Hypothalamus (tissue), 51 donors: ENCODE results near the gene ABHD16B.
"Not testable (repeated sequence)": the region's sequence is repeated elsewhere in the genome, so short reads cannot be mapped to it uniquely, and the experiment has no call there.

Source experiments
- DNase-seq, 51 donors: peaks; one replicate each; lab custom pipeline; 2025; lab: John Stamatoyannopoulos, UW

The ABHD16B gene

DNA sequence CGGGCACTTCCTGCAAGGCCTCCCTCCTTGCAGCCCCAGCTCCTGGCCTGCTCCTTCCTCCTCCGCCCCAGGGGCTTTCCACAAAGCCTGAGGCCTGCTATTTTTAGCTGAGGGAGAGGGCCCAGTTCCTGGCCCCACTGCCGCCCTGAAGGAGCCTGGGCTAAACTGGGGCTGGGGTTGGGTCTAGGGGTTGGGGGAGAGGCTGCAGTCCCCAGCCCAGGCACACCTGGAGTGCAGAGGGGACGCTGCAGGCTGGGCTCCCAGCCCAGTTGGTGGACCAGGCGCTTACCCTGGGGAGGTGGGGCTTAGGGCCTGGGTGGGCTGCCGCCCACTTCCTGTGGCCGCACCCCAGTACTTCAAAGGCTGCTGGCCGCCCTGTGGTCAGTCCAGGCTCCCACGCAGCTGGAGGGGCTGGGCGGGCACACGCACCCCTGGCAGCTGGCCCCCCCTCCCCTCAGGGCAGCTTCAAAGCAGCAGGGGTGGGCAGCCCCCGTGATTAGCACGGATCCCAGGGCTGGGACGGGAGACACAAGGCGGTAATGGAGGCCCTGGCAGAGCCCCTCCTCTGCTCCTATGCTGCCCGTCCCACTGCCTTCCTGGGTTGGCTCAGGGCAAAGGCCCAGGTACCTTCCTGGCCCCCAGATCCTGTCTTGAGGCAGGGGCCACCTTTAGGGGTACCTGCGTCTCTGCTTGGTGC lies 7.1 kb upstream of the ABHD16B start:
- DNase-seq = no peak

DNA sequence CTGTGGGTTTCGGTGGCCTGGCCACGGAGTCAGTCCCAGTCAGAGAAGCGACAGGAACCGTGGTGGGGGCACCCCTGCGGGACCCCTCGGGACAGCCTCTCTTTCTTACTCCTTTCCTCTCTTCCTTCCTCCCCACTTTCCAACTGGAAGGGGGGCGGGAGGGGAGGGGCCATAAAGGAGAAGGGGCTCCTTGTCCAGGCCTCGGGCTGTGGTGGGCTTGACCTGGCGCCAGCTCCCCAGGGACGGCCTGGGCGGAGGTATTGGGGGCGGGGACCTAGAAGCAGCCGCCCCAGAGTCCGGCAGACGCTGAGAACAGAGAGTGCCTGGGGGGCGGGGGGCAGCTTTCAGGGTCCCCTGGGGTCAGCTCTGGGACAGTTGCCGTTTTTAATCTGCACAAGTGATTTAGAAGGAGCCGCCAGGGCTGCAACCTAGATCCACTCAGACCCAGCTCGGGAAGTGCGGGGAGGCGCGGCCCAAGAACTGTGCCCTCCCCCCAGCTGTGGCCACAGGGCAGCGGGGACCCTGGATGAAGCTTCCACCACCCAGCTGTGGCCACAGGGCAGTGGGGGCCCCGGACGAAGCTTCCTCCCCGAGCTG lies 6.4 kb upstream of the ABHD16B start:
- DNase-seq = no peak

DNA sequence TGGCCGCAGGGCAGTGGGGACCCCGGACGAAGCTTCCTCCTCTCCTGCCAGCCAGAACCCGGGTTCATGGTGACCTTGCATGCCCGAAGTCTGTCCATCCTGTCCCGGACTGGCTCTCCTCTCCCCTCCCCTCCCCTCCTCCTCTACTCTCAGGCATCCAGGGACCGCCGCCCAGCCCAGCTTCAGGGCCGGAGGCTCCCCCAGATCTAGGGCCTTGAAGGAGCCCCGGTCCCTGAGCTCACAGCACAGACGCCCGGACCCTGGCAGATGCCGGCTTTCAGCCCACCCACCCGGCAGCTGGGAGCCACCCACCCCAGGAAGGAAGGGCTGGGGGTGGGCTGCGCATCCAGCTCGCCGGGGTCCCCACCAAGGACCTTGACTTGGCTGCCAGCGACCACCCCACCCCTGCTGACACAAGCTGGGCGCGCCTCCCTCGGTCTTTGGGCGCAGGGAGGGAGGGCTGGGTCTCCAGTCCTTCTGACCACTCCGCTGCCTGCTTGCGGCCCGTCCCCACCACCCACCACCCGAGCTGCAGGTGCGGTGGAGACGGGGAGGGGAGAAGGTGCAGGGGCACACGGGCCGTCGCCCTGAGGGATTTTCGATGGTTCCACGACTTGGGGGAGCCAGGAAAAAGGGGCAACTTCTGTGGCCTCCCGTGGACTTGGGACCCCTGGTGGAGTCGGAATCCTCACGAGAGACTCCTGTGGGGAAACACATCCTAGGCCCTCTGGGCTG lies 5.8 kb upstream of the ABHD16B start:
- DNase-seq = no peak

DNA sequence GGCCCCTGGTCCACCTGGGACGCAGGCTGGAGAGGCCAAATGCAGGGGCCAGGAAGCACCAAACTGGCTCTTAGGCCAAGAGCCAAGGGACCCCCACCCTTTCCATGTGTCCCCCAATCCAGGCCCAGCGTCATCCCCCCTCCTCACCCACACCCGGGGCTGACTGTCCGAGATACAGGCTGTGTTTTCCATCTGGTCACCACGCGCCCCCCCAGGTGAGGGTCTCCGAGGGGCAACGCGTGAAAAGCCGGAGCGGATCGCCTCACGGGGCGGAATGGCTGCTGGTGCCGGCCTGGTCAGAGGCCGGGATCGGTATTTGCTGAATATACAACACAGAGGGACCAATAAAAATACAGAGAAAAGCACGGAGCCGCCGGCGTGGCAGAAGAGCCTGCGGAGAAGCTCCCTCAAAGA lies 5.2 kb upstream of the ABHD16B start:
- DNase-seq = no peak

DNA sequence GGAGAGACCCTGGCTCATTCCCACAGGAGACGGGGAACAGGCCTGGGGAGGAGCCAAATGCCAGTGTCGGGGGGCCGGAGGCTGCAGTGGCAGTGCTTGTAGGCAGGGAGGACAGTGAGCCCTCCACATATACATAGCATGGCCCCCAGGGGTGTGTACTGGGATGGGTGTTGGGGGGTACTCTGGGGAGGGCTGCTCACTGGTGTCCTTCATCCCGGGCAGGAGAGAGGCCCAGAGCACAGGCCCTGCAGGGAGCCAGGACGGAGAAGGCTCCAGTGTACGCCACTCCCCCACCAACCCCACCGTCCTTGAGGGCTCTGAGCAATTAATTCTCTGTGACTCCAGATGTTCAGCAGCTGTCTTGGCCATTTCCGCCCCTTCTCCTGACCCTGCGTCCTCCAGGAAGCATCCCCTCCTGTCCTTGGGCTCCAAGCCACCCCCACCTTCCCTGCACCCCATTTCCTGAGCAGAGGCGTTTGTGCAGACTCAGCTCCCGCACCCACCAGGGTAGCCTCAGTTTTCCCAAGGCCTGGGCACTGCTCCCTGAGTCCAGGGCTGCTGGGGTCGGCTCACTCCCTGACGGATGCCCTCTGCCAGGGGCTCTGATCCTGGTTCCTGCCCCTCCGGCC lies 3.4 kb upstream of the ABHD16B start:
- DNase-seq = no peak

GRCh38 chr20:63858393-63859165 lies 2.7 kb upstream of the ABHD16B start:
- no peak for DNase-seq

- DNase-seq = no peak
Measured at GRCh38 chr20:63859166-63859699, 2.1 kb upstream of the ABHD16B start.

DNA sequence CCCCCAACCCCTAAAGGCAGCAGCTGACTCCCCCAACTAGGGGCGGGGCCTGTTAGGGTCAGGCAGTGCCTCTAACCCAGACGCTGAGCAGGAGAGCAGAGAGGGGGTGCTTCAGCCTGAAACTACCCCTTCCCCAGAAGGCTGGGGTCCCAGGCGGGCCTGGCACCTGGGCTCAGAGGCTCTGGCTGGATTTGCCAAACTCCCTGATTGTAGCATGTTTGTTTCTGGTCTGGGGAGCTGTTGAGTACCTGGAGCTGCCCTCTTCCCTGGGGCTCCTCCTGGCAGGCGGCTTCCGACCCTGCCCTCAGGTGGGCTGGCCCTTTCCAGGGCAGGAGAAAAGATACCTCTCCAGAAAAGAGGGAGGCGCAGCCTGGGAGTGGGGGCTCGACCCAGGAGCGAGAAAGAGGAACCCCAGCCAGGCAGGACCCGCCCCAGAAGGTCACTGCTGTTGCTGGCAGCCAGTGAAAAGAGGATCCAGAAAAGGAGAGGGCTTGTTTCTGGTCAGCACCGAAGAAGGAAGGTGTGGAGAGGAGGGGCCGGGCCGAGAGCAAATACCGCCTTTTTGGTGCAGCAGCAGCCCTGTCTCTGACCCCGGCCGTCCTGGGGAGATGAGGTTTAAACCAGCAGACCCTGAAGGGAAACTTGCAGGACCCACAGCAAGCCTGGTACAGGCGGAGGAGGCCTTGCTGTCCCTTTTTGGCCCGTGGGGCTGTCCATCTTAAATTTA lies 810 bp upstream of the ABHD16B start:
- peak in 6 of 51 donors; percentile 6 to 25 (median 18) for DNase-seq

DNA sequence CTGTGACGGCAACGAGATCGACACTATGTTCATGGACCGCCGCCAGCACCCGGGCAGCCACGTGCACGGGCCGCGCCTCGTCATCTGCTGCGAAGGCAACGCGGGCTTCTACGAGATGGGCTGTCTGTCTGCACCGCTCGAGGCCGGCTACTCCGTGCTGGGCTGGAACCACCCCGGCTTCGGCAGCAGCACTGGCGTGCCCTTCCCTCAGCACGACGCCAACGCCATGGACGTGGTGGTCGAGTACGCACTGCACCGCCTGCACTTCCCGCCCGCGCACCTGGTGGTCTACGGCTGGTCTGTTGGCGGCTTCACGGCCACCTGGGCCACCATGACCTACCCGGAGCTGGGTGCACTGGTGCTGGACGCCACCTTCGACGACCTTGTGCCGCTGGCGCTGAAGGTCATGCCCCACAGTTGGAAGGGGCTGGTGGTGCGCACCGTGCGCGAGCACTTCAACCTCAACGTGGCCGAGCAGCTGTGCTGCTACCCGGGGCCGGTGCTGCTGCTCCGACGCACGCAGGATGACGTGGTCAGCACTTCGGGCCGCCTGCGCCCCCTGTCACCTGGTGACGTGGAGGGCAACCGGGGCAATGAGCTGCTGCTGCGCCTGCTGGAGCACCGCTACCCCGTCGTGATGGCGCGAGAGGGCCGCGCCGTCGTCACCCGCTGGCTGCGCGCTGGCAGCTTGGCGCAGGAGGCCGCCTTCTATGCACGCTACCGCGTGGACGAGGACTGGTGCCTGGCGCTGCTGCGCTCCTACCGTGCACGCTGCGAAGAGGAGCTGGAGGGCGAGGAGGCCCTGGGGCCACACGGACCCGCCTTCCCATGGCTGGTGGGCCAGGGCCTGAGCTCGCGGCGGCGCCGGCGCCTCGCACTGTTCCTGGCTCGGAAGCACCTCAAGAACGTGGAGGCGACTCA lies 943 bp downstream of the ABHD16B start:
- DNase-seq = no peak

DNA sequence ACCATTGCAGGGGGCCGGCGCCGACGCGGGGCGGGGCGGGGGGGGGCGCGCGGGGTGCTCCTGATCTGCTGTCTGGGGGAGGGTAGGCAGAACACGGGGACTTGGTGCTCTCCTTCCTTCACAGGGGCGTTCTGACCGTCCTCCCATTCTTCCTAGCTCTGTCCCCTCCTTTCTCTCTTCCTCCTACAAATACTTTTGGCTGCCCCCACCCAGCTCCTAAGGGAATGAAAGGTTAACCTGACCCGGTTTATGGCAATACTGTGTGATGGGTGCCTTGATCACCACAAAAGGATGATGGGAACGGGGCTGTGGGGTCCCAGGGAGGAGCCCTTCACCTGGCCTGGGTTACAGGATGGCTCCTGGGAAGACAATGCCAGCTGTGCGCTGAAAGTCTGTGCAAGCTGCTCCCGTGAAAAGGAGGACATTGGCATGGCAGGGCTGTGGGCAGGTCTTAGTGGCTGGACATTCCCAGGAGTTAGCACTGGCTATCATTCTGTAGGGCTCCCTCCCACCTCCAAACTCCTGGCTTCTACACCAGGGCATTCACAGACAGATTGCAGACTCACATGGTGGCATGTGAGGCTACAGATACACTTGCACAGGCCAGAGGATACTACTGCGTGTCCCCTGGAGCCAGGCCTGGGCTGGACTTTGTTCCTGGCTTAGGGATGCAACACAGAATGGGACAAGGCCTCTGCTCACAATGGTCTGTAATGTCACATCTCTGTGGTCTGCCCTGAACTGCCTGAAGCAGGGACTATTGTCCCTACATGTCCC lies 1.9 kb downstream of the ABHD16B start:
- DNase-seq = no peak

- peak in 45 of 51 donors; percentile 10 to 71 (median 46) for DNase-seq
Measured at GRCh38 chr20:63863798-63864544, 2.7 kb downstream of the ABHD16B start.

GRCh38 chr20:63864545-63864977 lies 3.3 kb downstream of the ABHD16B start:
- no peak for DNase-seq

- peak; percentile 75 to 99 (median 97) for DNase-seq
Measured at GRCh38 chr20:63864978-63865640, 3.8 kb downstream of the ABHD16B start, which contains the start of gene TPD52L2. TPD52L2 (plus strand) TSS chr20:63865270; CDS start chr20:63865366, 96 bp downstream.

GRCh38 chr20:63867042-63867441 lies 5.7 kb downstream of the ABHD16B start:
- DNase-seq = not testable (repeated sequence)

DNA sequence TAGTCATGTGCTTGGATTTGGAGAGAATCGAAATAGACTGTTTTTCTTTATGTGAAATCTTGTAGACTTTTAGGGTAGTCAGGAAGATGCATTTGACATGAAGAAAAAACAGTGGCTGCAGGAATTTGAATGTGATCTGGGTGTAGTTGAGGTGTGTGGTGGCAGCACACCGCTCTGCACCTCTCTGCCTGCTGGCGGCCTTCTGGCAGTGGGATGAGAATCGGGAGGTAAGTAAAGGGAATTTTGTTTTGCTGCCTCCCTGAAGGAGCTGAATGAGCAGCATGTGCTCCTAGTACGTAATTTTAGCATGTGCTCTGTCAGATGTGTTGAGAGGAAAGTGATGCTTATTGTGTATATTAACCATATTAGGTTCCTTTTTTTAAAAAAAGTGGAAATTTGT lies 7.0 kb downstream of the ABHD16B start:
- no peak for DNase-seq

GRCh38 chr20:63873477-63873971 lies 12.2 kb downstream of the ABHD16B start:
- DNase-seq = peak in 3 of 51 donors; percentile 13 to 28 (median 16)
